Daoy (cell line): ENCODE data around the gene TRIM31. TPM values are rescaled to one million over a fixed set of nuclear protein-coding genes. Genes with fewer than 3 reads are reported as not detected.
"Not testable (repeated sequence)": the region's sequence is repeated elsewhere in the genome, so short reads cannot be mapped to it uniquely, and the experiment has no call there.

ENCODE experiments used
- DNase-seq: peaks from one replicate; pipeline ENCODE4 v3.0.0-alpha.2; 2015; ENCODE audit warnings: low read depth
- total RNA-seq: library from RNA; depleted of rRNA; stranded (reverse); fragments of >200 nt; shearing (Covaris generic); gene quantifications from 2 replicates; pipeline ENCODE4 v1.2.3, GENCODE V29; 2014

TRIM31 gene
- total RNA-seq, 1 experiment from 2014 or later = 0.11 TPM

- DNase-seq = no peak
Measured at GRCh38 chr6:30149234-30149633, 36.3 kb upstream of the TRIM31 start.

GRCh38 chr6:30147096-30147495 is 34.2 kb upstream of the TRIM31 start:
- no peak for DNase-seq

- no peak for DNase-seq
Measured at GRCh38 chr6:30145818-30146217, 32.9 kb upstream of the TRIM31 start.

- DNase-seq = no peak
Measured at GRCh38 chr6:30144811-30145210, 31.9 kb upstream of the TRIM31 start.

GRCh38 chr6:30143780-30144179 is 30.9 kb upstream of the TRIM31 start:
- no peak for DNase-seq

- DNase-seq = no peak
Measured at GRCh38 chr6:30142665-30143064, 29.8 kb upstream of the TRIM31 start.

- DNase-seq = not testable (repeated sequence)
Measured at GRCh38 chr6:30140240-30140639, 27.4 kb upstream of the TRIM31 start.

GRCh38 chr6:30136570-30137286 is 23.8 kb upstream of the TRIM31 start:
- no peak for DNase-seq

- DNase-seq = no peak
Measured at GRCh38 chr6:30135757-30136156, 22.9 kb upstream of the TRIM31 start, which contains the start of gene TRIM40. Gene TRIM40 (plus strand): TSS chr6:30136140. CDS start chr6:30137037, 897 bp downstream.

- no peak for DNase-seq
Measured at GRCh38 chr6:30135147-30135546, 22.3 kb upstream of the TRIM31 start.

- DNase-seq = no peak
Measured at GRCh38 chr6:30131947-30132497, 19.1 kb upstream of the TRIM31 start.

GRCh38 chr6:30130887-30131862 is 18.3 kb upstream of the TRIM31 start:
- peak; percentile 86 for DNase-seq

GRCh38 chr6:30130179-30130679 is 17.3 kb upstream of the TRIM31 start:
- DNase-seq = no peak

- DNase-seq = no peak
Measured at GRCh38 chr6:30129265-30130178, 16.6 kb upstream of the TRIM31 start.

GRCh38 chr6:30127238-30128093 is 14.6 kb upstream of the TRIM31 start:
- DNase-seq = no peak

GRCh38 chr6:30122515-30122914 is 9.6 kb upstream of the TRIM31 start:
- no peak for DNase-seq

- no peak for DNase-seq
Measured at GRCh38 chr6:30121446-30122366, 8.8 kb upstream of the TRIM31 start.

GRCh38 chr6:30118691-30119090 is 5.8 kb upstream of the TRIM31 start:
- DNase-seq = not testable (repeated sequence)

- no peak for DNase-seq
Measured at GRCh38 chr6:30116724-30117123, 3.8 kb upstream of the TRIM31 start.
